Lower leg skin (tissue), 3 donors: Measurements from ENCODE around the gene NUF2.

Source experiments
- CTCF ChIP-seq, 3 donors: fragments of 450-650 bp; IDR thresholded peaks; one replicate each; pipeline ENCODE4 v1.5.1; 2016; ENCODE audit warnings: antibody characterized with exemption in 3 of 3, mild to moderate bottlenecking in 3 of 3, moderate library complexity in 2 of 3
- POLR2A ChIP-seq, 2 donors: fragments of 450-650 bp; IDR thresholded peaks; one replicate each; pipeline ENCODE4 v1.6.1; 2016 to 2017; ENCODE audit warnings: antibody characterized with exemption in 2 of 2, mild to moderate bottlenecking in 1 of 2, moderate library complexity in 1 of 2

GRCh38 chr1:163382395-163382794 is 60.6 kb downstream of the NUF2 start:
- TF ChIP-seq CTCF (IDR thresholded peaks at IDR 0.05) (no peak), POLR2A (IDR thresholded peaks at IDR 0.05) (no peak)
